ENCODE results near the gene DOK4.

GRCh38 chr16:57462978-57463362, 23.3 kb downstream of the DOK4 start:
- TF ChIP-seq POLR2A (IDR thresholded peaks at IDR 0.05) (no peak), CTCF (IDR thresholded peaks at IDR 0.05) (no peak)

Data from uterus (tissue), 2 donors.